ENCODE measurements around the gene IMPACT.

Gene IMPACT

GRCh38 chr18:24408496-24408895, 18.0 kb upstream of the IMPACT start:
- no peaks in the 10 kb centered on the region for H3K9me3 ChIP-seq (ENCODE audit: low read depth, low read length)
- no peak overlapping the region for H3K4me3 ChIP-seq
- no peak overlapping the region for H3K27ac ChIP-seq
- TF ChIP-seq EZH2 (IDR thresholded peaks at IDR 0.05) (no peak), FOXP2 (optimal IDR thresholded peaks at IDR 0.05; ENCODE audit: control extremely low read depth, extremely low read length, insufficient read depth) (no peak), POLR2AphosphoS5 (IDR thresholded peaks at IDR 0.05; ENCODE audit: borderline replicate concordance, low read depth, low read length) (no peak)
- H3K9ac ChIP-seq (ENCODE audit: insufficient read length), result no peak overlapping the region
- no peaks in the 10 kb centered on the region for H3K36me3 ChIP-seq (ENCODE audit: insufficient read depth, low read length)
- no peak for DNase-seq (ENCODE audit: low read depth, low spot score)

- Histone ChIP-seq H3K9me3 (ENCODE audit: low read depth, low read length) (no peaks in the 10 kb centered on the region), H3K27ac (no peak overlapping the region), H3K36me3 (ENCODE audit: insufficient read depth, low read length) (no peaks in the 10 kb centered on the region), H3K4me3 (no peak overlapping the region), H3K9ac (ENCODE audit: insufficient read length) (no peak overlapping the region)
- DNase-seq (ENCODE audit: low read depth, low spot score), result no peak
- no peak for TF ChIP-seq EZH2 (IDR thresholded peaks at IDR 0.05)
- TF ChIP-seq FOXP2 (optimal IDR thresholded peaks at IDR 0.05; ENCODE audit: control extremely low read depth, extremely low read length, insufficient read depth), result no peak
- TF ChIP-seq POLR2AphosphoS5 (IDR thresholded peaks at IDR 0.05; ENCODE audit: borderline replicate concordance, low read depth, low read length), result no peak
These were observed 13.3 kb upstream of the IMPACT start for GRCh38 chr18:24413148-24413547.

GRCh38 chr18:24414349-24415003, 12.0 kb upstream of the IMPACT start:
- Histone ChIP-seq H3K27ac (no peak overlapping the region), H3K9me3 (ENCODE audit: low read depth, low read length) (no peaks in the 10 kb centered on the region), H3K9ac (ENCODE audit: insufficient read length) (no peak overlapping the region)

GRCh38 chr18:24417480-24417879, 9.0 kb upstream of the IMPACT start:
- no peak overlapping the region for H3K27ac ChIP-seq
- no peak for DNase-seq (ENCODE audit: low read depth, low spot score)
- no peak overlapping the region for H3K9ac ChIP-seq (ENCODE audit: insufficient read length)
- H3K9me3 ChIP-seq (ENCODE audit: low read depth, low read length), result no peaks in the 10 kb centered on the region
- H3K36me3 ChIP-seq (ENCODE audit: insufficient read depth, low read length), result no peaks in the 10 kb centered on the region
- TF ChIP-seq FOXP2 (optimal IDR thresholded peaks at IDR 0.05; ENCODE audit: control extremely low read depth, extremely low read length, insufficient read depth) (no peak), EZH2 (IDR thresholded peaks at IDR 0.05) (no peak), POLR2AphosphoS5 (IDR thresholded peaks at IDR 0.05; ENCODE audit: borderline replicate concordance, low read depth, low read length) (no peak)
- no peak overlapping the region for H3K4me3 ChIP-seq

More at GRCh38 chr18:24414349-24415003, 12.0 kb upstream of the IMPACT start:
- DNase-seq (ENCODE audit: low read depth, low spot score), result no peak
- Histone ChIP-seq H3K36me3 (ENCODE audit: insufficient read depth, low read length) (no peaks in the 10 kb centered on the region), H3K4me3 (no peak overlapping the region)
- TF ChIP-seq FOXP2 (optimal IDR thresholded peaks at IDR 0.05; ENCODE audit: control extremely low read depth, extremely low read length, insufficient read depth) (no peak), EZH2 (IDR thresholded peaks at IDR 0.05) (no peak), POLR2AphosphoS5 (IDR thresholded peaks at IDR 0.05; ENCODE audit: borderline replicate concordance, low read depth, low read length) (no peak)

- Histone ChIP-seq H3K4me3 (no peak overlapping the region), H3K9ac (ENCODE audit: insufficient read length) (no peak overlapping the region), H3K27ac (no peak overlapping the region), H3K36me3 (ENCODE audit: insufficient read depth, low read length) (no peaks in the 10 kb centered on the region), H3K9me3 (ENCODE audit: low read depth, low read length) (no peaks in the 10 kb centered on the region)
- TF ChIP-seq FOXP2 (optimal IDR thresholded peaks at IDR 0.05; ENCODE audit: control extremely low read depth, extremely low read length, insufficient read depth) (no peak), POLR2AphosphoS5 (IDR thresholded peaks at IDR 0.05; ENCODE audit: borderline replicate concordance, low read depth, low read length) (no peak), EZH2 (IDR thresholded peaks at IDR 0.05) (no peak)
- no peak for DNase-seq (ENCODE audit: low read depth, low spot score)
These were observed 5.9 kb upstream of the IMPACT start for GRCh38 chr18:24420551-24420950.

GRCh38 chr18:24421831-24422230, 4.6 kb upstream of the IMPACT start:
- Histone ChIP-seq H3K27ac (no peak overlapping the region), H3K9me3 (ENCODE audit: low read depth, low read length) (no peaks in the 10 kb centered on the region), H3K36me3 (ENCODE audit: insufficient read depth, low read length) (no peaks in the 10 kb centered on the region), H3K9ac (ENCODE audit: insufficient read length) (no peak overlapping the region), H3K4me3 (no peak overlapping the region)
- DNase-seq (ENCODE audit: low read depth, low spot score), result no peak
- TF ChIP-seq EZH2 (IDR thresholded peaks at IDR 0.05) (no peak), POLR2AphosphoS5 (IDR thresholded peaks at IDR 0.05; ENCODE audit: borderline replicate concordance, low read depth, low read length) (no peak), FOXP2 (optimal IDR thresholded peaks at IDR 0.05; ENCODE audit: control extremely low read depth, extremely low read length, insufficient read depth) (no peak)

- H3K36me3 ChIP-seq (ENCODE audit: insufficient read depth, low read length), result peaks cover 9% of the 10 kb centered on the region; the same call in 1 of the 2 replicates
These were observed 435 bp upstream of the IMPACT start for GRCh38 chr18:24426073-24426397.

GRCh38 chr18:24427484-24427883, 1.0 kb downstream of the IMPACT start:
- Histone ChIP-seq H3K4me3 (peak overlapping the region; percentile 96), H3K27ac (no peak overlapping the region), H3K9ac (ENCODE audit: insufficient read length) (peak overlapping the region; percentile 96), H3K9me3 (ENCODE audit: low read depth, low read length) (no peaks in the 10 kb centered on the region), H3K36me3 (ENCODE audit: insufficient read depth, low read length) (peaks cover 13% of the 10 kb centered on the region; the same call in 1 of the 2 replicates)
- no peak for TF ChIP-seq EZH2 (IDR thresholded peaks at IDR 0.05)
- TF ChIP-seq FOXP2 (optimal IDR thresholded peaks at IDR 0.05; ENCODE audit: control extremely low read depth, extremely low read length, insufficient read depth), result no peak
- TF ChIP-seq POLR2AphosphoS5 (IDR thresholded peaks at IDR 0.05; ENCODE audit: borderline replicate concordance, low read depth, low read length), result no peak
- DNase-seq (ENCODE audit: low read depth, low spot score), result no peak

More at GRCh38 chr18:24426073-24426397, 435 bp upstream of the IMPACT start:
- no peak for DNase-seq (ENCODE audit: low read depth, low spot score)
- TF ChIP-seq POLR2AphosphoS5 (IDR thresholded peaks at IDR 0.05; ENCODE audit: borderline replicate concordance, low read depth, low read length), result no peak
- no peak for TF ChIP-seq EZH2 (IDR thresholded peaks at IDR 0.05)
- TF ChIP-seq FOXP2 (optimal IDR thresholded peaks at IDR 0.05; ENCODE audit: control extremely low read depth, extremely low read length, insufficient read depth), result no peak
- peak overlapping the region; percentile 61 for H3K27ac ChIP-seq
- peak overlapping the region; percentile 96 for H3K4me3 ChIP-seq
- peak overlapping the region; percentile 96 for H3K9ac ChIP-seq (ENCODE audit: insufficient read length)
- H3K9me3 ChIP-seq (ENCODE audit: low read depth, low read length), result no peaks in the 10 kb centered on the region

GRCh38 chr18:24428709-24429108, 2.2 kb downstream of the IMPACT start:
- Histone ChIP-seq H3K9me3 (ENCODE audit: low read depth, low read length) (no peaks in the 10 kb centered on the region), H3K9ac (ENCODE audit: insufficient read length) (no peak overlapping the region), H3K36me3 (ENCODE audit: insufficient read depth, low read length) (peaks cover 17% of the 10 kb centered on the region; the same call in 1 of the 2 replicates), H3K27ac (no peak overlapping the region), H3K4me3 (no peak overlapping the region)
- TF ChIP-seq FOXP2 (optimal IDR thresholded peaks at IDR 0.05; ENCODE audit: control extremely low read depth, extremely low read length, insufficient read depth), result no peak
- no peak for TF ChIP-seq POLR2AphosphoS5 (IDR thresholded peaks at IDR 0.05; ENCODE audit: borderline replicate concordance, low read depth, low read length)
- TF ChIP-seq EZH2 (IDR thresholded peaks at IDR 0.05), result no peak
- DNase-seq (ENCODE audit: low read depth, low spot score), result no peak
